Nephron (organoid): ENCODE data around the gene NTPCR.

ENCODE experiments used
- H3K27ac Mint-ChIP-seq, 3 experiments: 2 replicates each; pipeline ENCODE4 v1.8.0; 2020; ENCODE audit warnings: mixed read lengths in 3 of 3, mild to moderate bottlenecking in 2 of 3, moderate library complexity in 1 of 3
- H3K27me3 Mint-ChIP-seq: 2 replicates; pipeline ENCODE4 v1.8.0; 2021; ENCODE audit warnings: low read depth, mild to moderate bottlenecking, moderate library complexity, mixed read lengths
- H3K36me3 Mint-ChIP-seq: 2 replicates; pipeline ENCODE4 v1.8.0; 2020; ENCODE audit warnings: low read depth, mixed read lengths
- H3K4me1 Mint-ChIP-seq: 2 replicates; pipeline ENCODE4 v1.8.0; 2020; ENCODE audit warnings: mixed read lengths
- H3K4me3 Mint-ChIP-seq, 3 experiments: 2 replicates each; pipeline ENCODE4 v1.8.0; 2020; ENCODE audit warnings: mild to moderate bottlenecking in 3 of 3, mixed read lengths in 3 of 3, moderate library complexity in 2 of 3
- H3K9me3 Mint-ChIP-seq: 2 replicates; pipeline ENCODE4 v1.8.0; 2020; ENCODE audit warnings: mixed read lengths
- CTCF ChIP-seq, 3 experiments: fragments of 200-600 bp; sonication (generic); IDR thresholded peaks; one replicate each; pipeline ENCODE4 v1.5.0; 2021; ENCODE audit warnings: antibody characterized with exemption in 3 of 3; ENCODE audit not compliant: unreplicated experiment in 3 of 3

The NTPCR gene

GRCh38 chr1:232951180-232951579 lies 769 bp downstream of the NTPCR start:
- Mint-ChIP-seq H3K36me3 (peaks cover 9% of the 10 kb centered on the region), H3K9me3 (no peaks in the 10 kb centered on the region), H3K4me1 (peaks cover 47% of the 10 kb centered on the region), H3K27me3 (no peaks in the 10 kb centered on the region), H3K27ac (peak overlapping the region; percentile 96 to 99 (median 99)), H3K4me3 (peak overlapping the region; percentile 97 to 99 (median 98))
- TF ChIP-seq CTCF (IDR thresholded peaks at IDR 0.05; ENCODE audit: unreplicated experiment in 3 of 3), result no peak

- Mint-ChIP-seq H3K27ac (peak overlapping the region; percentile 29 to 99 (median 96)), H3K4me1 (peaks cover 47% of the 10 kb centered on the region), H3K4me3 (peak overlapping the region; percentile 97 to 99 (median 98)), H3K9me3 (no peaks in the 10 kb centered on the region), H3K27me3 (no peaks in the 10 kb centered on the region), H3K36me3 (peaks cover 13% of the 10 kb centered on the region)
- no peak for TF ChIP-seq CTCF (IDR thresholded peaks at IDR 0.05; ENCODE audit: unreplicated experiment in 3 of 3)
Observed at GRCh38 chr1:232951605-232952004, 1.2 kb downstream of the NTPCR start.

GRCh38 chr1:232952514-232953499 lies 2.4 kb downstream of the NTPCR start:
- Mint-ChIP-seq H3K4me3 (peak overlapping the region; percentile 97 to 99 (median 98)), H3K27ac (peak overlapping the region; percentile 4 to 99 (median 76)), H3K9me3 (peaks cover 4% of the 10 kb centered on the region), H3K4me1 (peaks cover 47% of the 10 kb centered on the region), H3K27me3 (no peaks in the 10 kb centered on the region), H3K36me3 (peaks cover 25% of the 10 kb centered on the region)
- peak; percentile 27 to 49 (median 34) for TF ChIP-seq CTCF (IDR thresholded peaks at IDR 0.05; ENCODE audit: unreplicated experiment in 3 of 3)

- no peak for TF ChIP-seq CTCF (IDR thresholded peaks at IDR 0.05; ENCODE audit: unreplicated experiment in 3 of 3)
- peaks cover 40% of the 10 kb centered on the region for H3K4me1 Mint-ChIP-seq
- no peaks in the 10 kb centered on the region for H3K27me3 Mint-ChIP-seq
- peaks cover 45% of the 10 kb centered on the region for H3K36me3 Mint-ChIP-seq
- peaks cover 16% of the 10 kb centered on the region for H3K9me3 Mint-ChIP-seq
- H3K27ac Mint-ChIP-seq, result no peak overlapping the region
- H3K4me3 Mint-ChIP-seq, result no peak overlapping the region
Observed at GRCh38 chr1:232954594-232955365, 4.4 kb downstream of the NTPCR start.

GRCh38 chr1:232956081-232956480 lies 5.7 kb downstream of the NTPCR start:
- H3K27me3 Mint-ChIP-seq, result no peaks in the 10 kb centered on the region
- peaks cover 16% of the 10 kb centered on the region for H3K9me3 Mint-ChIP-seq
- no peak for TF ChIP-seq CTCF (IDR thresholded peaks at IDR 0.05; ENCODE audit: unreplicated experiment in 3 of 3)
- no peak overlapping the region for H3K4me3 Mint-ChIP-seq
- peaks cover 31% of the 10 kb centered on the region for H3K4me1 Mint-ChIP-seq
- H3K36me3 Mint-ChIP-seq, result peaks cover 54% of the 10 kb centered on the region
- H3K27ac Mint-ChIP-seq, result no peak overlapping the region
